GM18867 (cell line): Measurements from ENCODE around the gene CRYGN.

Experiments
- ATAC-seq: cut with Tn5 transposase; IDR thresholded peaks from one replicate; pipeline ENCODE4 v1.9.1; 2021; ENCODE audit warnings: mild to moderate bottlenecking, moderate library complexity; ENCODE audit not compliant: unreplicated experiment

The CRYGN gene

GRCh38 chr7:151393031-151393977 lies 46.6 kb downstream of the CRYGN start:
- no peak for ATAC-seq

- ATAC-seq, result no peak
Observed at GRCh38 chr7:151392426-151392825, 47.5 kb downstream of the CRYGN start.

- ATAC-seq, result no peak
Observed at GRCh38 chr7:151392002-151392401, 47.9 kb downstream of the CRYGN start.

- no peak for ATAC-seq
Observed at GRCh38 chr7:151391358-151391730, 48.6 kb downstream of the CRYGN start.

GRCh38 chr7:151390598-151391357 lies 49.2 kb downstream of the CRYGN start:
- no peak for ATAC-seq

GRCh38 chr7:151389768-151390597 lies 50.0 kb downstream of the CRYGN start:
- ATAC-seq, result no peak

- no peak for ATAC-seq
Observed at GRCh38 chr7:151389096-151389767, 50.7 kb downstream of the CRYGN start.

- ATAC-seq, result no peak
Observed at GRCh38 chr7:151388430-151388829, 51.5 kb downstream of the CRYGN start.

- no peak for ATAC-seq
Observed at GRCh38 chr7:151388007-151388297, 52.0 kb downstream of the CRYGN start.

- no peak for ATAC-seq
Observed at GRCh38 chr7:151387161-151388006, 52.6 kb downstream of the CRYGN start.

- ATAC-seq, result no peak
Observed at GRCh38 chr7:151386301-151387160, 53.4 kb downstream of the CRYGN start.

- no peak for ATAC-seq
Observed at GRCh38 chr7:151385626-151386300, 54.2 kb downstream of the CRYGN start.

GRCh38 chr7:151384776-151385625 lies 54.9 kb downstream of the CRYGN start:
- ATAC-seq, result no peak

GRCh38 chr7:151384352-151384697 lies 55.6 kb downstream of the CRYGN start:
- no peak for ATAC-seq

GRCh38 chr7:151383638-151384351 lies 56.1 kb downstream of the CRYGN start:
- no peak for ATAC-seq

- ATAC-seq, result no peak
Observed at GRCh38 chr7:151382079-151382885, 57.7 kb downstream of the CRYGN start.
